DMS153 (cell line): ENCODE measurements around the gene MINDY2.
A peak's percentile ranks its signal among the peaks of the same experiment; 100 is the strongest.
"Not testable (repeated sequence)": the region's sequence is repeated elsewhere in the genome, so short reads cannot be mapped to it uniquely, and the experiment has no call there.

Experiments used
- DNase-seq: peaks from one replicate; lab custom pipeline; 2025; lab: John Stamatoyannopoulos, UW

The MINDY2 gene

GRCh38 chr15:58833681-58834426 lies 62.8 kb downstream of the MINDY2 start:
- DNase-seq = not testable (repeated sequence)

GRCh38 chr15:58839485-58839884 lies 68.4 kb downstream of the MINDY2 start:
- no peak for DNase-seq

- DNase-seq = no peak
Observed at GRCh38 chr15:58840048-58840447, 68.9 kb downstream of the MINDY2 start.

GRCh38 chr15:58842713-58843396 lies 71.8 kb downstream of the MINDY2 start:
- DNase-seq = no peak

- DNase-seq = not testable (repeated sequence)
Observed at GRCh38 chr15:58851205-58851604, 80.1 kb downstream of the MINDY2 start.

- DNase-seq = no peak
Observed at GRCh38 chr15:58852347-58852746, 81.2 kb downstream of the MINDY2 start.

GRCh38 chr15:58854593-58854992 lies 83.5 kb downstream of the MINDY2 start:
- no peak for DNase-seq

- no peak for DNase-seq
Observed at GRCh38 chr15:58856086-58856485, 85.0 kb downstream of the MINDY2 start.

GRCh38 chr15:58856621-58857020 lies 85.5 kb downstream of the MINDY2 start:
- DNase-seq = not testable (repeated sequence)

GRCh38 chr15:58862326-58862725 lies 91.2 kb downstream of the MINDY2 start:
- no peak for DNase-seq

- peak; percentile 49 for DNase-seq
Observed at GRCh38 chr15:58864602-58865424, 93.7 kb downstream of the MINDY2 start.

- no peak for DNase-seq
Observed at GRCh38 chr15:58865425-58865880, 94.4 kb downstream of the MINDY2 start.

- DNase-seq = no peak
Observed at GRCh38 chr15:58867926-58868325, 96.8 kb downstream of the MINDY2 start.

- no peak for DNase-seq
Observed at GRCh38 chr15:58870451-58870850, 99.3 kb downstream of the MINDY2 start.

- no peak for DNase-seq
Observed at GRCh38 chr15:58873267-58873666, 102.2 kb downstream of the MINDY2 start.

- no peak for DNase-seq
Observed at GRCh38 chr15:58875343-58875742, 104.2 kb downstream of the MINDY2 start.

GRCh38 chr15:58876306-58877106 lies 105.4 kb downstream of the MINDY2 start:
- DNase-seq = no peak

- DNase-seq = no peak
Observed at GRCh38 chr15:58877999-58878825, 107.1 kb downstream of the MINDY2 start.

- DNase-seq = no peak
Observed at GRCh38 chr15:58880320-58880719, 109.2 kb downstream of the MINDY2 start.

GRCh38 chr15:58882243-58882642 lies 111.1 kb downstream of the MINDY2 start:
- no peak for DNase-seq

- not testable (repeated sequence) for DNase-seq
Observed at GRCh38 chr15:58883926-58884325, 112.8 kb downstream of the MINDY2 start.
